ENCODE measurements around the gene ADAT1. TPM values are rescaled to one million over a fixed set of nuclear protein-coding genes. Genes with fewer than 3 reads are reported as not detected.

Gene ADAT1
- total and polyA plus RNA-seq, 9 donors: 9.5 to 59.8 (median 27.7) TPM

DNA sequence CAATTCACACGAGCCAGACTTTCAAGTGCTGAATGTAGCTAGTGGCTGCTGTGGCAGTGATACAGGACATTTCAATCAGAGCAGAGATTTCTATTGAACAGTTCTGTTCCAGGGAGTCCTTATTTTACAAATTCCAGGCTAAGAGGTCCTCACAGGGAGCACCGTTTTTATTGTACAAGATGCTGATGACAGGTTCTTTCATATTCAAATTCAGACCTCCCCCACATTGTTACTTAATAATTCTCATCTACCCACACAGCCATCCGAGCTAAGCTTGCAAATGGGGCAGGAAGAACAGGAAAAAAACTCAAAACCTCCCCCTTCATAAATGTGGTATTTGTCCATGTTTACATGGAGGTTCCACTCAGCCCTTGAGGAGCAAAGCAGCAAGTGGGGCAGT, 47.1 kb downstream of the ADAT1 start:
- no peaks in the 10 kb centered on the region for H3K9me3 ChIP-seq
- WGBS, 3 donors: 13 to 22% (median 20%) methylated on average over 3 of the region's 3 CpGs
- no peak for DNase-seq
- intact Hi-C loops (cut with DNase I): no loop called here
- no peak for TF ChIP-seq EP300 (IDR thresholded peaks at IDR 0.05)
- no peaks in the 10 kb centered on the region for H3K36me3 ChIP-seq
- H3K4me3 ChIP-seq: no peak overlapping the region
- no peak overlapping the region for H3K27ac ChIP-seq
- H3K4me1 ChIP-seq (ENCODE audit: insufficient read depth): peaks cover 4% of the 10 kb centered on the region
- H3K27me3 ChIP-seq: no peaks in the 10 kb centered on the region

DNA sequence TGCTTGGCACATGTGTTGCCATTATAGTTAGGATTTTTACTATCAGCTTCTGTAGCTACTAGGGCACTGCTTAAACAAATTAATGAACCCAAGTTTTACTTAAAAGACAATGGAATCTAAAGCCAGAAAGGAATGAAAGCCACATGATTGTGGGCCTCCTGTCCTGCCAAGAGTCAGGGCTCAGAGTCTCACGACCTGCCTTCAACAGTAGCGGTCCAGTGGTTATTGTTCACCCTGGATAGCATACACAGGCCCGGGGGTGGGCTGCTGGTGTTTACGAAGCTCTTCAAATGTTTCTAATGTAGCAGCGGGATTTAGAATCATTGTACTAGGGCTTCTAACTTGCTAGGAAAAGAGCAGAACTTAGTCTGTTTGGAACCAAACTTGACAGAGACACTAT, 49.1 kb downstream of the ADAT1 start:
- Histone ChIP-seq H3K27ac (no peak overlapping the region), H3K27me3 (no peaks in the 10 kb centered on the region), H3K36me3 (no peaks in the 10 kb centered on the region), H3K9me3 (no peaks in the 10 kb centered on the region), H3K4me1 (ENCODE audit: insufficient read depth) (peaks cover 4% of the 10 kb centered on the region), H3K4me3 (no peak overlapping the region)
- 76 to 89% (median 81%) methylated on average over 5 of the region's 5 CpGs for WGBS, 3 donors
- no peak for TF ChIP-seq EP300 (IDR thresholded peaks at IDR 0.05)
- no peak for TF ChIP-seq POLR2A (IDR thresholded peaks at IDR 0.05)
- TF ChIP-seq, protein P1, sequence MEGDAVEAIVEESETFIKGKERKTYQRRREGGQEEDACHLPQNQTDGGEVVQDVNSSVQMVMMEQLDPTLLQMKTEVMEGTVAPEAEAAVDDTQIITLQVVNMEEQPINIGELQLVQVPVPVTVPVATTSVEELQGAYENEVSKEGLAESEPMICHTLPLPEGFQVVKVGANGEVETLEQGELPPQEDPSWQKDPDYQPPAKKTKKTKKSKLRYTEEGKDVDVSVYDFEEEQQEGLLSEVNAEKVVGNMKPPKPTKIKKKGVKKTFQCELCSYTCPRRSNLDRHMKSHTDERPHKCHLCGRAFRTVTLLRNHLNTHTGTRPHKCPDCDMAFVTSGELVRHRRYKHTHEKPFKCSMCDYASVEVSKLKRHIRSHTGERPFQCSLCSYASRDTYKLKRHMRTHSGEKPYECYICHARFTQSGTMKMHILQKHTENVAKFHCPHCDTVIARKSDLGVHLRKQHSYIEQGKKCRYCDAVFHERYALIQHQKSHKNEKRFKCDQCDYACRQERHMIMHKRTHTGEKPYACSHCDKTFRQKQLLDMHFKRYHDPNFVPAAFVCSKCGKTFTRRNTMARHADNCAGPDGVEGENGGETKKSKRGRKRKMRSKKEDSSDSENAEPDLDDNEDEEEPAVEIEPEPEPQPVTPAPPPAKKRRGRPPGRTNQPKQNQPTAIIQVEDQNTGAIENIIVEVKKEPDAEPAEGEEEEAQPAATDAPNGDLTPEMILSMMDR (IDR thresholded peaks at IDR 0.05): no peak
- intact Hi-C loops (cut with DNase I): no loop called here
- DNase-seq: no peak

DNA sequence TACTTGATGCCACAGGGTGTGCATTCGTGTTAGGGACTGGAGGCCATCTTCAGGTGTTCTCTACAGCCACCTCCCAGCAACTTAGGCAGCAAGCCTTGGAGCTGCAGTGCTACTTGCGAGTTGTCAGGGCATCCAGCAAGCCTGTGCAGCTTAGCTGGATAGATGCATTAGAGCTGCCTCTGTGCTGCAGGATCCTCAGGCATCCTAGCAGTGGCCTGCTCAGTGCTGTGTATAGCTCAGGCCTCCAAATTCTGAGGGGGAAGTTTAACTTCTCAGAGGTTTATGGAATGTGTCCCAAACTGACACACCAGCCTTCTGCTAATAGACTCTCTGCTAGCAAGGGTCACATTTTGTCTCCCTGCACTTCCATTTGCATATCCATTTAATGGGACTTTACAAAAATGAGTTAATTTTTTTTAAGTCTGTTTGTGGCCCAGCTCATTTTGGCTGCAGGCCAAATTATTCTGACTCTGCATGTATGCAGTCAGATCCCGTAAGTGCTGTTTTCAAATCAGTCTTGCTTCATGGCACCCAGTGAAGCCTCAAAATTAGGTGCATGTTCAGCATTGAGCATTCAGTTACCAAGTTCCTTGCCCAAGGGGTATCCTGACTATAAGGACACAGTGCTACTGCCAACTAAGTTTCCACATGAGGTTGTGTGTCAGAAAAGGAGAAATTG, 50.1 kb downstream of the ADAT1 start:
- H3K36me3 ChIP-seq: no peaks in the 10 kb centered on the region
- peaks cover 4% of the 10 kb centered on the region for H3K4me1 ChIP-seq (ENCODE audit: insufficient read depth)
- 69 to 70% (median 69%) methylated on average over 3 of the region's 3 CpGs for WGBS, 3 donors
- H3K27me3 ChIP-seq: no peaks in the 10 kb centered on the region
- no peak overlapping the region for H3K4me3 ChIP-seq
- TF ChIP-seq, protein P1 (IDR thresholded peaks at IDR 0.05): no peak
- no peaks in the 10 kb centered on the region for H3K9me3 ChIP-seq
- DNase-seq: no peak
- intact Hi-C loops (cut with DNase I): no loop called here
- H3K27ac ChIP-seq: no peak overlapping the region

DNA sequence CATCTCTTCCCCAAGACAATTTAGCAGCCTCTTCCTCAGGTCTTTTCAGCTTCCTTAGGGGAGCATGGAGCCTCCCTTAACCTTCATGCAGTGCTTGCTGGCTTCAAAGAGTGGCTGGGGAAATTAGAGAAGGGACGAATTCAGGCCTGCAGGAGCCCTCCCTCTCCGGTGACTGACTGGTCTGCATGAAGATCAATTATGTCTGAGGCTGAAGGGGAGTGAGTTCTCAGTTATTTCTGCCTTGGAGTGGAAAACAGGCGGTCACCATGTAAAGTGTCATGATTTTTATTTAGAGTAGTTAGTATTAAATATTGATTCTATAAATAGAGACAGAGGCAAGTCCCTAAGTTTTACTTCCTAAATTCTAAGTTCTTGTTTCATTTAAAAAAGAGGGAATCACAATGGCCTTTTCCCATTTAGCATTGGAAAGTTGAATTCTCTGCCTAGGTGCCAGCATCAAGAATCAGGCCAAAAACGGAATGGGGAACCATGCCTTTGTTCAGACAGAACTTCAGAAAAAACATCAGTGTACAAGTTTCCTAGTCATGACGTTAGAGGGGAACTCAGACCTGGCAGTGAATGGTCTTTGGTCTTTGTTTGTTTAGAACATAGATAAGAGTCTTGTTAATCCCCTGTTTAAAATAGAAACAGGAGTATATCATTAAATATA, 52.5 kb downstream of the ADAT1 start:
- Histone ChIP-seq H3K27ac (no peak overlapping the region), H3K4me3 (no peak overlapping the region), H3K9me3 (no peaks in the 10 kb centered on the region), H3K36me3 (no peaks in the 10 kb centered on the region), H3K4me1 (ENCODE audit: insufficient read depth) (peaks cover 12% of the 10 kb centered on the region), H3K27me3 (no peaks in the 10 kb centered on the region)
- whole genome bisulfite sequencing, 3 donors: 61 to 74% (median 64%) methylated on average over 5 of the region's 5 CpGs
- intact Hi-C loops (cut with DNase I): no loop called here
- DNase-seq: no peak
- no peak for TF ChIP-seq POLR2A (IDR thresholded peaks at IDR 0.05)
- TF ChIP-seq, protein P1 (IDR thresholded peaks at IDR 0.05): no peak
- TF ChIP-seq EP300 (IDR thresholded peaks at IDR 0.05): no peak

DNA sequence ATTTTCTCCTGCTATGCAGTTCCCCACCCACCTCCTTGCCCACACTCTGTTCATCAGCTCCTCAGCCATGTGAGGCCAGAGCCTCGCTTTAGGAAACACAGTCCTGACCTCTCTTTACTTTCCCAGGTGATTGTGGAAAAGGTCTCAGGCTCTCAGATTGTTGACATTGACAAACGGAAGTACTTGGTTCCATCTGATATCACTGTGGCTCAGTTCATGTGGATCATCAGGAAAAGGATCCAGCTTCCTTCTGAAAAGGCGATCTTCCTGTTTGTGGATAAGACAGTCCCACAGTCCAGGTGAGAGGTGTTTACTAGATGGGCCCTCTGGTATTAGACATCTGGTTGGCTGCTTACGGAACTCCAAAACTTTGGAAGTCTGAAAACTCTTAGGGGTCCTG, 55.2 kb downstream of the ADAT1 start:
- no peaks in the 10 kb centered on the region for H3K36me3 ChIP-seq
- TF ChIP-seq POLR2A (IDR thresholded peaks at IDR 0.05) (no peak), EP300 (IDR thresholded peaks at IDR 0.05) (no peak)
- TF ChIP-seq, protein P1 (IDR thresholded peaks at IDR 0.05): no peak

More for the DNA sequence above, 55.2 kb downstream of the ADAT1 start:
- H3K27me3 ChIP-seq: no peaks in the 10 kb centered on the region
- H3K4me1 ChIP-seq (ENCODE audit: insufficient read depth): peaks cover 12% of the 10 kb centered on the region
- H3K27ac ChIP-seq: no peak overlapping the region
- H3K4me3 ChIP-seq: no peak overlapping the region
- no peak for DNase-seq
- no peaks in the 10 kb centered on the region for H3K9me3 ChIP-seq
- WGBS, 3 donors: 78 to 81% (median 80%) methylated on average over 4 of the region's 4 CpGs
- intact Hi-C loops (cut with DNase I): loop anchor here in 1 of 4 donors (10.0 kb wide), 1 partner anchor 57 kb away; the partner anchor contains the start of gene ADAT1
